Stomach smooth muscle (tissue), 2 donors: ENCODE measurements around the gene SCCPDH.
"Not testable (repeated sequence)": the region's sequence is repeated elsewhere in the genome, so short reads cannot be mapped to it uniquely, and the experiment has no call there.

Source experiments
- H3K27ac ChIP-seq: one replicate; pipeline ENCODE4 v1.7.0; 2013; ENCODE audit warnings: mild to moderate bottlenecking, low read length, inconsistent platforms
- H3K27me3 ChIP-seq, 2 donors: one replicate each; pipeline ENCODE4 v1.7.0; 2013; ENCODE audit warnings: low read length in 2 of 2; ENCODE audit not compliant: insufficient read depth in 2 of 2, control insufficient read depth in 1 of 2
- H3K36me3 ChIP-seq, 2 donors: one replicate each; pipeline ENCODE4 v1.7.0; 2013; ENCODE audit warnings: low read length in 2 of 2; ENCODE audit not compliant: control insufficient read depth in 2 of 2, insufficient read depth in 2 of 2
- H3K4me1 ChIP-seq: one replicate; pipeline ENCODE4 v1.7.0; 2013; ENCODE audit warnings: low read length; ENCODE audit not compliant: control insufficient read depth, insufficient read depth
- H3K4me3 ChIP-seq, 2 donors: one replicate each; pipeline ENCODE4 v1.7.0; 2013; ENCODE audit warnings: low read length in 2 of 2
- H3K9ac ChIP-seq, 2 donors: one replicate each; pipeline ENCODE4 v1.7.0; 2013; ENCODE audit warnings: low read length in 2 of 2, mild to moderate bottlenecking in 1 of 2
- H3K9me3 ChIP-seq, 2 donors: one replicate each; pipeline ENCODE4 v1.7.0; 2013; ENCODE audit warnings: low read length in 2 of 2; ENCODE audit not compliant: control insufficient read depth in 2 of 2
- donor health status: healthy.
- donor health status: Pancreatic carcinoma.

Gene SCCPDH

GRCh38 chr1:246727594-246727993 is 3.4 kb downstream of the SCCPDH start:
- Histone ChIP-seq H3K9ac (no peak overlapping the region), H3K4me3 (no peak overlapping the region), H3K4me1 (peaks cover 8% of the 10 kb centered on the region), H3K36me3 (peaks cover 23 to 30% of the 10 kb centered on the region in 2 donors), H3K27ac (no peak overlapping the region), H3K27me3 (no peaks in the 10 kb centered on the region), H3K9me3 (no peaks in the 10 kb centered on the region)

GRCh38 chr1:246728311-246728710 is 4.1 kb downstream of the SCCPDH start:
- H3K27ac ChIP-seq: no peak overlapping the region
- no peak overlapping the region for H3K9ac ChIP-seq
- no peaks in the 10 kb centered on the region for H3K9me3 ChIP-seq
- H3K36me3 ChIP-seq: peaks cover 27 to 35% of the 10 kb centered on the region in 2 donors
- peaks cover 8% of the 10 kb centered on the region for H3K4me1 ChIP-seq
- no peaks in the 10 kb centered on the region for H3K27me3 ChIP-seq
- no peak overlapping the region for H3K4me3 ChIP-seq

GRCh38 chr1:246729040-246729439 is 4.8 kb downstream of the SCCPDH start:
- not testable (repeated sequence) for H3K4me3 ChIP-seq, H3K27me3 ChIP-seq, H3K4me1 ChIP-seq, H3K27ac ChIP-seq, H3K9ac ChIP-seq, H3K9me3 ChIP-seq
- H3K36me3 ChIP-seq: peaks cover 29 to 35% of the 10 kb centered on the region in 2 donors

- Histone ChIP-seq H3K4me3 (no peak overlapping the region), H3K9me3 (no peaks in the 10 kb centered on the region), H3K36me3 (peaks cover 40 to 41% of the 10 kb centered on the region in 2 donors), H3K27ac (no peak overlapping the region), H3K4me1 (no peaks in the 10 kb centered on the region), H3K27me3 (no peaks in the 10 kb centered on the region), H3K9ac (no peak overlapping the region)
Measured at GRCh38 chr1:246730839-246731238, 6.6 kb downstream of the SCCPDH start.

- H3K9ac ChIP-seq, H3K4me1 ChIP-seq, H3K27me3 ChIP-seq, H3K4me3 ChIP-seq, H3K9me3 ChIP-seq, H3K27ac ChIP-seq: not testable (repeated sequence)
- peaks cover 43 to 47% of the 10 kb centered on the region in 2 donors for H3K36me3 ChIP-seq
Measured at GRCh38 chr1:246731873-246732272, 7.7 kb downstream of the SCCPDH start.

- Histone ChIP-seq H3K36me3 (peaks cover 38 to 48% of the 10 kb centered on the region in 2 donors), H3K27me3 (no peaks in the 10 kb centered on the region), H3K27ac (no peak overlapping the region), H3K9me3 (no peaks in the 10 kb centered on the region), H3K4me1 (no peaks in the 10 kb centered on the region), H3K9ac (no peak overlapping the region), H3K4me3 (no peak overlapping the region)
Measured at GRCh38 chr1:246733704-246734103, 9.5 kb downstream of the SCCPDH start.

- H3K4me1 ChIP-seq: no peaks in the 10 kb centered on the region
- no peaks in the 10 kb centered on the region for H3K9me3 ChIP-seq
- no peak overlapping the region for H3K4me3 ChIP-seq
- no peak overlapping the region for H3K9ac ChIP-seq
- no peaks in the 10 kb centered on the region for H3K27me3 ChIP-seq
- no peak overlapping the region for H3K27ac ChIP-seq
- H3K36me3 ChIP-seq: peaks cover 37 to 52% of the 10 kb centered on the region in 2 donors
Measured at GRCh38 chr1:246734866-246735265, 10.7 kb downstream of the SCCPDH start.

GRCh38 chr1:246735735-246736134 is 11.5 kb downstream of the SCCPDH start:
- Histone ChIP-seq H3K4me1 (no peaks in the 10 kb centered on the region), H3K9me3 (no peaks in the 10 kb centered on the region), H3K27ac (no peak overlapping the region), H3K36me3 (peaks cover 29 to 44% of the 10 kb centered on the region in 2 donors), H3K27me3 (no peaks in the 10 kb centered on the region), H3K4me3 (no peak overlapping the region), H3K9ac (no peak overlapping the region)

GRCh38 chr1:246742396-246742795 is 18.2 kb downstream of the SCCPDH start:
- H3K27ac ChIP-seq: no peak overlapping the region
- H3K9ac ChIP-seq: no peak overlapping the region
- peaks cover 9 to 20% of the 10 kb centered on the region in 2 donors for H3K36me3 ChIP-seq

GRCh38 chr1:246746155-246746554 is 21.9 kb downstream of the SCCPDH start:
- H3K27me3 ChIP-seq, H3K27ac ChIP-seq, H3K9ac ChIP-seq, H3K4me3 ChIP-seq, H3K9me3 ChIP-seq, H3K4me1 ChIP-seq: not testable (repeated sequence)
- peaks cover 15 to 20% of the 10 kb centered on the region in 2 donors for H3K36me3 ChIP-seq

More at GRCh38 chr1:246742396-246742795, 18.2 kb downstream of the SCCPDH start:
- H3K4me1 ChIP-seq: no peaks in the 10 kb centered on the region
- H3K4me3 ChIP-seq: no peak overlapping the region
- no peaks in the 10 kb centered on the region for H3K27me3 ChIP-seq
- no peaks in the 10 kb centered on the region for H3K9me3 ChIP-seq

- H3K4me3 ChIP-seq: no peak overlapping the region
- peaks cover 12 to 16% of the 10 kb centered on the region in 2 donors for H3K36me3 ChIP-seq
- no peak overlapping the region for H3K9ac ChIP-seq
- H3K27me3 ChIP-seq: no peaks in the 10 kb centered on the region
- no peak overlapping the region for H3K27ac ChIP-seq
- no peaks in the 10 kb centered on the region for H3K4me1 ChIP-seq
- H3K9me3 ChIP-seq: no peaks in the 10 kb centered on the region
Measured at GRCh38 chr1:246748006-246748405, 23.8 kb downstream of the SCCPDH start.
